WERI-Rb-1 (cell line): ENCODE measurements around the gene ATXN1.

Source experiments
- DNase-seq: peaks from one replicate; pipeline ENCODE4 v3.0.0-alpha.2; 2020
- H3K27ac ChIP-seq: fragments of 250-450 bp; sonication (Bioruptor Pico); 2 replicates; pipeline ENCODE4 v1.5.1; 2020; ENCODE audit warnings: mild to moderate bottlenecking, moderate library complexity
- H3K27me3 ChIP-seq: fragments of 250-450 bp; sonication (Bioruptor Pico); 2 replicates; pipeline ENCODE4 v1.5.1; 2021; ENCODE audit warnings: mild to moderate bottlenecking, low read depth, moderate library complexity; ENCODE audit not compliant: insufficient read depth, severe bottlenecking
- H3K36me3 ChIP-seq: fragments of 250-450 bp; sonication (Bioruptor Pico); 2 replicates; pipeline ENCODE4 v1.5.1; 2020; ENCODE audit warnings: mild to moderate bottlenecking, moderate library complexity
- H3K4me3 ChIP-seq: 2 replicates; pipeline ENCODE4 v1.5.1; 2011; ENCODE audit warnings: low read depth, mild to moderate bottlenecking, control low read depth, low read length
- H3K9me3 ChIP-seq: fragments of 250-450 bp; sonication (Bioruptor Pico); 2 replicates; pipeline ENCODE4 v1.5.1; 2021; ENCODE audit warnings: mild to moderate bottlenecking, moderate library complexity; ENCODE audit not compliant: severe bottlenecking
- TF ChIP-seq, protein P1 (sequence below): IDR thresholded peaks from 2 replicates; pipeline ENCODE4 v1.5.1; 2011; ENCODE audit warnings: low read depth, mild to moderate bottlenecking, control low read depth, inconsistent platforms, low read length

ATXN1 gene

DNA sequence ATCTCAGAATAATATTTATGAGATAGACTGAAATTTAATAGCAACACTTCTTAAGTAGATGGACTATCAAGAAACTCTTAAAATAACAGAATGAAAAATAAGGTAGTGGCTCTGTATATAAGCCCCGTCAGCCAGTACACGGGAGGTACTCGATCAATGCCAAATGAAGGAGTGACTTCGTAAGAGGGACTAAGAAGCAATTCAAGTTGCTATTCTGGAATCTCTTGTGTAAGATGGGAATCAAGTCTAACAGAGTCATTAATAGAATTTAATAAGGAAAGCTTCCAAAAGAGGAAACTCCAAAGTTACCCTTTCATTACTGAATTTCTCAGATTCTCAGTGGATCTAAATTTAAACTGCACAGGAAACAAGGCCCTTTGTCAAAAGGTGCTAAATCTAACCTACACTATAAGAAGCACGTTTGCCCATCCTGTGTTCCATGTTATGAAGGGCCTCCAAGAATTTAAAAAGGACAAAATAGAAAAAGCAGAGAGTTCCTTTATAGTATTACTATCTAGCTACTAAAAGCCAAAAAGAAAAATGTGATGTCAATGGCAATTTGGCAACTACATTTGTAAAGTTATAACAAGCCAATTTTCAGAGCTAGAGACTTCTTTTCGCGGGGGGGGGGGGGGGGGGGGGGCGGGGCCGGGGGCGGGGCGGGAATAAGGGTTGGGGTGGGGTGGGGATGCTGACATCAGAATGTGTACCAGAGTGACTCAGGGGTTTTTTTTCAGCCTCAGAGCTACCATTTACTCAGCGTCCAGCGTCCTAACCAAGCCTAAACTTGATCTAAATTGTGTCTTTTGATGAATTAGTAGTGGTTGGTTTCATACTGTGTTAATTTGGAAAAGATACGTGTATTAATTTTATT lies 322.3 kb downstream of the ATXN1 start:
- H3K9me3 ChIP-seq, result no peaks in the 10 kb centered on the region
- H3K27ac ChIP-seq, result no peak overlapping the region
- TF ChIP-seq, protein P1, sequence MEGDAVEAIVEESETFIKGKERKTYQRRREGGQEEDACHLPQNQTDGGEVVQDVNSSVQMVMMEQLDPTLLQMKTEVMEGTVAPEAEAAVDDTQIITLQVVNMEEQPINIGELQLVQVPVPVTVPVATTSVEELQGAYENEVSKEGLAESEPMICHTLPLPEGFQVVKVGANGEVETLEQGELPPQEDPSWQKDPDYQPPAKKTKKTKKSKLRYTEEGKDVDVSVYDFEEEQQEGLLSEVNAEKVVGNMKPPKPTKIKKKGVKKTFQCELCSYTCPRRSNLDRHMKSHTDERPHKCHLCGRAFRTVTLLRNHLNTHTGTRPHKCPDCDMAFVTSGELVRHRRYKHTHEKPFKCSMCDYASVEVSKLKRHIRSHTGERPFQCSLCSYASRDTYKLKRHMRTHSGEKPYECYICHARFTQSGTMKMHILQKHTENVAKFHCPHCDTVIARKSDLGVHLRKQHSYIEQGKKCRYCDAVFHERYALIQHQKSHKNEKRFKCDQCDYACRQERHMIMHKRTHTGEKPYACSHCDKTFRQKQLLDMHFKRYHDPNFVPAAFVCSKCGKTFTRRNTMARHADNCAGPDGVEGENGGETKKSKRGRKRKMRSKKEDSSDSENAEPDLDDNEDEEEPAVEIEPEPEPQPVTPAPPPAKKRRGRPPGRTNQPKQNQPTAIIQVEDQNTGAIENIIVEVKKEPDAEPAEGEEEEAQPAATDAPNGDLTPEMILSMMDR, result no peak
- no peak for DNase-seq
- H3K36me3 ChIP-seq, result no peaks in the 10 kb centered on the region
- no peaks in the 10 kb centered on the region for H3K27me3 ChIP-seq
- H3K4me3 ChIP-seq, result no peak overlapping the region

DNA sequence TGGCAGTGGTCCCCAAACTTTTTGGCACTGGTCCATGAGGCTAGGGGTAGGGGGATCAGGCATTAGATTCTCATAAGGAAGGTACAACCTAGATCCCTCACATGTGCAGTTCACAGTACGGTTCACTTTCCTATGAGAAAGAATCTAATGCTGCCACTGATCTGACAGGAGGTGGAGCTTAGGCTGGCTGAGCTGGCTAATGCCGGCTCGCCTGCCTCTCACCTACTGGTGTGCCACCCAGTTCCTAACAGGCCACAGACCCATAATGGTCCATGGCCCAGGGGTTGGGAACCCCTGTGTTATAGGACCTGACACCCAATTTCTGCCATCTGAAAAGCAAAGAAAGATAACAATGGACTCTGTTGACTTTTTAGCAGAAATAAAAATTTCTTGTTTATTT lies 323.3 kb downstream of the ATXN1 start:
- Histone ChIP-seq H3K36me3 (no peaks in the 10 kb centered on the region), H3K27ac (no peak overlapping the region)
- DNase-seq, result no peak

DNA sequence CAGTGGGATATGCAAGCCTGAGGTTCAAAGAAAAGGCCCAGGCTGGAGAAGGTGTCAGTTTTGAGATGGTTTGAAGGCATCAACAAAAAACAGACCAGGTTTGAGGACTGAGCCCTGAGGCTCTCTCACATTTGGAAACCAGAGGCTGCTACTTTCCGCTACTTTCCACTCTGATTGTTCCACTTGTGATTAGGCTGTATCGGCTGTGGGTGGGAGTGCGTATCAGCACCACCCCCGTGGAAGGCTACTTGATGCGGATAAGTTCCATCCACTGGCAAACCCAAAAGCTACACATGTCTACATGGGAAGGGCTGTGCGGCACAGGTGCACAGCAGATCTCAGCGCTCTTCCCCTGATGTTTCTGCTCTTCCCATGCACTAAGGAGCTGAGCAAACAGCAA lies 324.2 kb downstream of the ATXN1 start:
- TF ChIP-seq, protein P1, result no peak
- Histone ChIP-seq H3K27me3 (no peaks in the 10 kb centered on the region), H3K4me3 (no peak overlapping the region)

More for the DNA sequence above, 323.3 kb downstream of the ATXN1 start:
- Histone ChIP-seq H3K9me3 (no peaks in the 10 kb centered on the region), H3K4me3 (no peak overlapping the region), H3K27me3 (no peaks in the 10 kb centered on the region)
- TF ChIP-seq, protein P1, result no peak

DNA sequence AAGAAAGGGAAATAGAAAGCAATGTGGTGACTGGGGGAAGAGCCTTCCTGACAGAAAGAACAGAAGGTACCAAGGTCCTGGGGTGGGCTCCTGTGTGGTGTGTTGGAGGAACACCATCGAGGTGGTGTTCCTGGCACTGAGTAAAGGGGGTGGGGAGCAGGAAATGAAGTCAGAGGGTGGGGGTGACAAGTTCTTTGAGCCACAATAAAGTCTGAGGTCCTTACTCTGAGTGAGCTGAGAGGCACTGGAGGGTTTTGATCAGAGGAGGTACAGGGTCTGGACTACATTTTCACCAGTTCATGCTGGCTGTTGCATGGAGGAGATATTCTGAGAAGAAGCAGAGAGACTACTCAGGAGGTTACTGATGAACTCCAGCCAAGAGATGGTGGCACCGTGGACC lies 324.7 kb downstream of the ATXN1 start:
- no peak overlapping the region for H3K4me3 ChIP-seq
- H3K36me3 ChIP-seq, result no peaks in the 10 kb centered on the region
- H3K27ac ChIP-seq, result no peak overlapping the region
- no peaks in the 10 kb centered on the region for H3K27me3 ChIP-seq
- TF ChIP-seq, protein P1, result no peak
- DNase-seq, result no peak
- no peaks in the 10 kb centered on the region for H3K9me3 ChIP-seq

More for the DNA sequence above, 324.2 kb downstream of the ATXN1 start:
- no peak for DNase-seq
- Histone ChIP-seq H3K27ac (no peak overlapping the region), H3K9me3 (no peaks in the 10 kb centered on the region), H3K36me3 (no peaks in the 10 kb centered on the region)

DNA sequence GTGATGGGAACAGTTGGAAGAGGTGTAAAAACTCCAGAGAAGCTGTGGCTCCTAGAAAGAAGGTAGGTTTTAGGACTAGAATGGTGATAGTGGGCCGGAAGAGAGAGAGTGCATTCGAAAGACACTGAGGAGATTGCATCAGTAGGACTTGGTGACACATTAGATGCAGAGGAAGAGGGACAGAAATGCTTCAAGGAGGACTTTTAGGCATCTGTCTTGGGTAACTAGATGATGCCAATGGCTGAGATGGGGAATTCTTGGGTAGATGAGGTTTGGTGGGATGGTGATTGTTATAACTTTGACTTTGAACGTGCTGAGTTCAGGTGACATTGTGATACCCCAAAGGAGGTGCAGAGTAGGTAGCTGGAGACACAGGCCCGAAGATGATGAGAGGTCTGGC lies 326.4 kb downstream of the ATXN1 start:
- Histone ChIP-seq H3K27me3 (no peaks in the 10 kb centered on the region), H3K4me3 (no peak overlapping the region), H3K27ac (no peak overlapping the region), H3K9me3 (no peaks in the 10 kb centered on the region), H3K36me3 (no peaks in the 10 kb centered on the region)
- DNase-seq, result no peak
- TF ChIP-seq, protein P1, result no peak
